ENCODE measurements around the gene BMERB1. TPM values are rescaled to one million over a fixed set of nuclear protein-coding genes. Genes with fewer than 3 reads are reported as not detected.
A peak's percentile ranks its signal among the peaks of the same experiment; 100 is the strongest.

BMERB1 gene
- total RNA-seq, 1 donor from 2014 or later: 75.3 TPM

GRCh38 chr16:15498427-15499175 is 64.2 kb downstream of the BMERB1 start:
- no peak for DNase-seq
- no peak overlapping the region for H3K27ac ChIP-seq (replicated peaks)
- intact Hi-C loops (cut with micrococcal nuclease): no loop called here
- H3K27me3 ChIP-seq (ENCODE audit: low read depth): no peaks in the 10 kb centered on the region
- H3K9me3 ChIP-seq (replicated peaks): no peaks in the 10 kb centered on the region
- H3K4me3 ChIP-seq: no peak overlapping the region
- TF ChIP-seq CTCF (IDR thresholded peaks at IDR 0.05; ENCODE audit: borderline replicate concordance): no peak
- peaks cover 13% of the 10 kb centered on the region for H3K4me1 ChIP-seq
- no peaks in the 10 kb centered on the region for H3K36me3 ChIP-seq

- Histone ChIP-seq H3K27me3 (ENCODE audit: low read depth) (no peaks in the 10 kb centered on the region), H3K4me1 (peaks cover 7% of the 10 kb centered on the region), H3K27ac (replicated peaks) (no peak overlapping the region), H3K9me3 (replicated peaks) (no peaks in the 10 kb centered on the region), H3K4me3 (no peak overlapping the region), H3K36me3 (no peaks in the 10 kb centered on the region)
- intact Hi-C loops (cut with micrococcal nuclease): no loop called here
- DNase-seq: no peak
- TF ChIP-seq CTCF (IDR thresholded peaks at IDR 0.05; ENCODE audit: borderline replicate concordance): no peak
Observed at GRCh38 chr16:15502041-15502725, 67.8 kb downstream of the BMERB1 start.

- Histone ChIP-seq H3K27me3 (ENCODE audit: low read depth) (no peaks in the 10 kb centered on the region), H3K36me3 (no peaks in the 10 kb centered on the region), H3K4me3 (no peak overlapping the region), H3K4me1 (peaks cover 14% of the 10 kb centered on the region), H3K9me3 (replicated peaks) (no peaks in the 10 kb centered on the region), H3K27ac (replicated peaks) (no peak overlapping the region)
- intact Hi-C loops (cut with micrococcal nuclease): no loop called here
- no peak for TF ChIP-seq CTCF (IDR thresholded peaks at IDR 0.05; ENCODE audit: borderline replicate concordance)
- DNase-seq: no peak
Observed at GRCh38 chr16:15506441-15506840, 72.1 kb downstream of the BMERB1 start.

- H3K9me3 ChIP-seq (replicated peaks): no peaks in the 10 kb centered on the region
- no peaks in the 10 kb centered on the region for H3K36me3 ChIP-seq
- DNase-seq: no peak
- peak overlapping the region; percentile 16 for H3K27ac ChIP-seq (replicated peaks)
- intact Hi-C loops (cut with micrococcal nuclease): no loop called here
- TF ChIP-seq CTCF (IDR thresholded peaks at IDR 0.05; ENCODE audit: borderline replicate concordance): no peak
- H3K4me1 ChIP-seq: peaks cover 14% of the 10 kb centered on the region
- no peak overlapping the region for H3K4me3 ChIP-seq
- H3K27me3 ChIP-seq (ENCODE audit: low read depth): no peaks in the 10 kb centered on the region
Observed at GRCh38 chr16:15507301-15507958, 73.0 kb downstream of the BMERB1 start.

- intact Hi-C loops (cut with micrococcal nuclease): no loop called here
- H3K27me3 ChIP-seq (ENCODE audit: low read depth): no peaks in the 10 kb centered on the region
- no peak overlapping the region for H3K4me3 ChIP-seq
- no peak for TF ChIP-seq CTCF (IDR thresholded peaks at IDR 0.05; ENCODE audit: borderline replicate concordance)
- no peaks in the 10 kb centered on the region for H3K36me3 ChIP-seq
- no peaks in the 10 kb centered on the region for H3K9me3 ChIP-seq (replicated peaks)
- no peak overlapping the region for H3K27ac ChIP-seq (replicated peaks)
- H3K4me1 ChIP-seq: peaks cover 14% of the 10 kb centered on the region
- no peak for DNase-seq
Observed at GRCh38 chr16:15507959-15508627, 73.7 kb downstream of the BMERB1 start.
